Stimulated activated CD4-positive, alpha-beta T cell treated with anti-CD3 and anti-CD28 coated beads, Interleukin-12 subunit alpha, Interleukin-12 subunit beta, amount 100 ng/mL, for 48 hours (primary cell): ENCODE measurements around the gene THSD4.

Experiments
- DNase-seq, 3 donors: peaks; one replicate each; pipeline ENCODE4 v3.0.0-alpha.2; 2020; ENCODE audit warnings: low read depth in 2 of 3, low spot score in 1 of 3

THSD4 gene

DNA sequence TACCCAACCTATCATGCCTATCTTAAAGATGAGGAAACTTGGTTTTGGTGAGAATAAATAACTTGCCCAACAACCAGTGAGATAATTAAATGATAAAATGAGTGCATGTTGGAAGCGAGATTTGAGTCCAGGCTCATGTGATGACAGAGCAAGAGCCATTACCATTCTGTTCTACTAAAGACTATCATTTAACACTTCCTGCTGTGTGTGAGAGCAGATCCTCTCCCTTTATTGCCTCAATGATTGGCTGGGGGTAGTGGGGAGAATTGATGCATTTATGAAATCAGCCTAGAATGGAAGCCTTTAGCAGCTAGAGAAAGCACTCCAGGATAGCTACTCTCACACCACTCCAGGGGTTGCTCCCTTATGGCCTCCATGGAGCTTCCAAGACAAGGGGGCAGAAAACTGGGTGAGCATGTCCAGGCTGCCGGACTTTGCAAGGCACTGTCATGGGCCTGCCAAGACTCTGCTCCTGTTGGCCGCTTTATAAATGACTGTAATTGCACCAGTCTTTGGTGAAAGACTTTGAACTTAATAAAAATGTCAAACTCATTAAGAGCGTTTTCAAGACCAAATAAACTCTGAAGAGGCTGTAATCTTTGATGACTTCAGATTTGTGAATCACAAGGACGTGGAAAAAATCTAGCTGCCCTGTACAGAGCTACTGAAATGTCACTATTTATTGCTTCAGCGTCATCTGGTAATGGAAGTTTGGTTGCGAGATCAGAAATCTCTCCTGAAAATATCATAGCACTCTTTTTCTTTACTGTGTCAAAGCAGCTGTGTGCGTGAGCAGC, 486.0 kb downstream of the THSD4 start:
- DNase-seq = no peak

DNA sequence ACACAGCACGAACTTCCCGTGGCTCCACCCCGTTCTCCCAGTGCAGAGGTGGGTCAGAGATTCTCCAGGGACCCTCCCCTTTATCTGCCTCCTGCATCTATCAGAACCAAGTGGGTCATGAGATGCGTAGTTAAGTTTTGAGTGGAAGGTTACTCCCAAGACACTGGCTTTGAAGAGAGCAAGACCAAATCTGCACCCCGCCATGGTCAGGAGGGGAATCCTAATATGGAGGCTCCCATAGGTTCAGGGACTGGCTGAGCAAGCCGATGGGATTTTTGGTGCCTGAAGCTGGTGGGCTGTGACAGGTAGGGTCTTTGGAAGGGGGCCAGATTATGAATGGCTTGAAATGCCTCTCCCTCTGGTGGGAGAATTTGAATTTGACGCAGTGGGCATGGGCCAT, 488.1 kb downstream of the THSD4 start:
- no peak for DNase-seq

DNA sequence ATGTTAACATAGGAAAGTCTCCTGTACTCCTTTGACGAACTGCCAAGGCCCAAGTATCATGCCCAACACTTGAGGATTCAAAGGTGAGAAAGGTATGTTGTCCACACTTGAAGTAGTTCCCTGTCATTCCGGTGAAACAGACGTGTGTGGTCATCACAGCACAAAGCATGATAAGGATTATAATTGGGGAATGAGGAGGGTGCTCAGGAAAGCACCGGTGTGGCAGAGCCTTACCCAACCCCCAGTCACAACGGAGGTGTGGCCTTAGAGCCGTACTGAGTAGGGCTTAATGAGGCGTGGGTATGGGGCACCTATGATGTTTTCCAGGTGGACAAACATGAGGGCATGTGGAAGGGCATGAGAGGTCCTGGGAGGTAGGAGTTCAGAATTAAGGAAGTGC, 492.1 kb downstream of the THSD4 start:
- DNase-seq = no peak

DNA sequence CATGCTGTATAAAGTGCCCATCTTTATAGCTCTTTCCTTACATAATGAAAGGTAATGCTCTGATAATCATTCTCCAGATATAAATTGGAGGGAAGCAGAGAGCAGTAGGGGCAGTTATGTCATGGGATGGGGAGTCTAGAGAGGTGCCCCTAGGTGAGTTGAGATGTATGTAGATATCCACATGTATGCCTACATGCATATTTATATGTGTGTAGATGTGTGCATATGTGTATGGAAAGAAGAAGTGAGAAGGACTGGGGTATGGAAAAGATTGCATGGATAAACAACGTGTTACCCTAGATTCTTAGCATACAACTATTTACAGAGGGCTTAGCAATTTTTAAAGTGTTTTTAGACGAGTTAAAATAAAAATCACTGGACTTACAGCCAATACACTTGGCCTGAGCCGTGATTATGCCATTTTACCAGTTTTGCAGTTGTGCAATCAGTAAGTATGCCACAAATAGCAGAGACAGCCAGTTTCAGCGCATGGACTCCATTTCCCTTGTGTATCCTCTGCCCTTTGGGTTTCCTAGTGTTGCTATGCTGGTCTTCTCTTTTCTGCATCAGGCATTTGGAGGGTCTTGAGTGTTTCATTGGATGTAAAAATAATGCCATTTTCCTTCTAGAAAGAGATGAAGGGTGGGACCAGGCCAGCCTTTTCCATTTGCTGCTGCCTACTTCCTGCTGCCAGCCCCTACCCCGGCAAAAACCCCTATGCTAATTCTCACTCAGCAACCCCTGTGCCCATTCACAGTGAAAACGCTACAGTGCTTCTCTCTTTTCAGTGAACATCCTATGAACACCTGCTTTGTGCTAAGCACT, 495.7 kb downstream of the THSD4 start:
- DNase-seq = no peak

DNA sequence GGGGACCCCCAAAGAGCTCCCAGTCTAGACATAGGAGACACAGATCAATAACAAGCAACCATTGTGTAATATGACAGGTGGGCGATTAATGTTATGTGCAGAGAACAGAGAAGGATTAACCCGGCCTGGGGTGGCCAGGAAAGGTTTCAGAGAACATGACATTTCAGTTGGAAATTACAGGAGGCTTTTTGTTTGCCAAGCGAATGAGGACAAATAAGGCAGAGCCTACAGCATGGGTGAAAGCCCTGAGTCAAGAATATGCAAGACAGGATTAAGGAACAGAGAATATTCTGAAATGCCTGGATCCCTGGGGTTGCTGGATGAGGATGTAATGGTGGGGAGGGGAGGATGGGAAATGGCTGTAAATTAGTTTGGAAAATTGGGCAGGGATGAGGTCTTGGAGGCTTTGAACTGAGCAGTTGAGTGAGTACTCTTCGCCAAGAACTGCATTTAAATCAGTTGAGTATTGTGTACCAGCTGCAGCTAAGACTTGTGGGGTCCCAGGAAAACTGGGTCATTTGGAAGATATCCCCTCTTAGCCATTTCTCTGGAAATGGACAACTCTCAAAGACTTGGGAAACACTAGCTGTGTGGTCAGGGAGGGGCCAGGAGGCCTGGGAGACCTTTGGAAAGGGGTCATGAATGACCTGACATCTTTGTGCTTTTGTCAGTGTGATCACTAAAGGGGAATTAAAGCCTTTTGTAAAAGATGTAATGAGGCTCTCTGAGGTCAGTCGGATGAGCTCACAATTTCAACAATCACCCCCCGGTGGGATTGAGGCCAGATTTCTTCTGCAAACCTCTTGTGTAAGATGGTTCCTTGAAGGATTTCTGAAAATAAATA, 496.5 kb downstream of the THSD4 start:
- DNase-seq = no peak

DNA sequence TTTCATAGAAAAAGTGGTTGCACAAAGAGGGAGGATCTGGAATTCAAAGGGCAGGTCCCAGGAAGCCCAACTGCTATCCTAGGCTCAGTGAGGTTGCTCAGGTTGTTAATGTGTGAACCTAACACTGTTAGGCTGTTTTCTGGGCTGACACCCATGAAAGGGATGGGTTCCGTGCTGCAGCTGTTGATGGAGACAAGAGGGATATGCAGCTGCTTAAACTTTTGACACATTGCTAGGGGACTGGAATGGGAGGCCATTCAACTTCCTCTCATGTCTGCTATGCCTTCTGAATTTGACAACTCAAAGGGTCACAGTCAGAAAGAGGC, 497.1 kb downstream of the THSD4 start:
- DNase-seq = no peak

DNA sequence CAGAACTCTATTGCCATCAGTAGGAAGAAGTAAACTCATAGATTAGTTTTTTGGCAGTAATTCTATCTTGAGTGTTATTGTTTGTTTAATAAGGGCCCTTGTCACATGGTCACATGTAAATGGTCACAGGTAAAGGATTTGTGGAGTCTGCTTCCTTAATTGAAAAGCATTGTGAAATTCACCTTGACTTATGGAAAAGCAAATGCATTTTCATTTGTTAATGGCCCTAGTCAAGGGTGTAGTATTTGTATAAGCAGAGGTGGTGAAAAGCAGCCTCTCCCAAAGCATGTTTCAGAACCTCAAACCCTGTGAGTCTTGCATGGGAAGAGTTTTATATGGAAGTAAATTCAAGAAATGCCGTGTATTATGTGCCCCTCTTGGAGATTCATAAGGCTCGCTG, 497.6 kb downstream of the THSD4 start:
- DNase-seq = no peak

DNA sequence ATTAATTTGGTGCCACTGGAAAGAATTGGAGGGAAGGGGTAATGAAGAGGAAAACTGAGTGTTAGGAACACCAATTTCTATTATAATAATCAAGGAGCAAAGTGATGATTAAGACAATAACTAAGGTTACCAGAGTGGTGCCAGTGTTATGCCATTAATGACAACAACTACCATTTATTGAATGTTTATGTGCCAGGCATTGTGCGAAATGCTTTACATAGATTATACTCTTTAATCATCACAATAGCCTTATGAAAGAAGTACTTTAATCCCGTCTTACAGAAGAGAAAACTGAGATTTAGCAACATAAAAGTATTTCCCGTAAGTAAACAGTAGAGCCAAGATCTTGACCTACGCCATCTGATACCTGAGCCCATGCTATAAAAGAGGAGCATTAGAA, 507.8 kb downstream of the THSD4 start:
- no peak for DNase-seq

DNA sequence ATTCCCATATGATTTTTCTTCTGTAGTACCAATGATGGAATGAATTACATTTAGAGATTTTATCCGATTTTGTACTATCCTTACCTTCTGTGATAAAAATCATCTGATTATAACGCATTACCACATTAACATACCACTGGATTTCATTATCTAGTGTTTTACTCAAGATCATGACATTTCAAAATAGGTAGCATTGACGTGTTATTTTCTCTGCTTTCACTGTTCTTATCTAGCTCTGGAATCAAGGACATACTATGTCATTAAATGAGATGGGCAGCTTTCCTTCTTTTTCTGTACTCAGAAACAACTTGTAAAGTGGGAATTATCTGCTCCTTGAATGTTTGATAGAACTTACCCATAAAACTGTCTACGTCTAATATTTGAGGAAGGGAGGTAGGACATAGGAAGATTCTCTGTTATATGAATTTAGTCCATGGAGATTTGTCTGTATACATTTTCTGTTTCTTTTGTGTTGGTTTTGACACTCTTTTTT, 511.4 kb downstream of the THSD4 start:
- DNase-seq = no peak

DNA sequence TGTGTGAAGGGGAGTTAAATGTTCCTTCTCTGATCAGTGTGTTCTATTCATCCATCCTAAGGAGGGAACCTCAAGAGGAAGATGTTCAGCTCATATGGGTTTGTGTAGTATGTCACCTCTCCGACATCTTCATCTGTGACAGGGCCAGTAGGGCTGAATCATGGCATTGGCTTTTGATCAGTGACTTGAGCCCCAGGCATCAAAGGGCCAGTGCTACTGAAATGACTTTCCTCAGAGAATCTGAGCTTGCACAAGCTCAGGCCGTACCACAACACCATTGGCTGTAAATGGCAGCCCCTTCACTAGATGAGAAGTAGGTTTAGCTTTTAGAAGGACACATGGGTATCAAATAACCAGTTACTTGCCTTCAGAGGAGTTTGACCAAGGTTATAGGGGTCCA, 511.9 kb downstream of the THSD4 start:
- DNase-seq = no peak

DNA sequence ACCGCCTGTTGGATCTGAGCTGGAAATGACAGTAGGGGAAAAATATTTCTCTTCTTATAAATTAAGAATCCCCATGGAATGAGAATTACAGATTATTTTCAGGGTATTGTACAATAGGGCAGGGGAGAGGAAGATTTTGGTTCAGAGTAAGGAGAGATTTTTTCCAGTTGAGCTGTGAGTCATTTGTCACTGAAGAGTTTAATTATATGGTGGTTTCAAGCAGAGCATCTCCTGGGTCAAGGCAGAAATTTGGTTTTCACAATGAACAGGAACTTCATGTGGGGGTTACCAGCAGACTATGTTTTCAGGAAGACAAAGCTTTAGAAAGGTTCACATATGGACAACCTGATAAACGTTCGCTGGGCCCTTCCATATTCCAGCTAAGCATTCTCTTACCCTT, 512.3 kb downstream of the THSD4 start:
- no peak for DNase-seq

DNA sequence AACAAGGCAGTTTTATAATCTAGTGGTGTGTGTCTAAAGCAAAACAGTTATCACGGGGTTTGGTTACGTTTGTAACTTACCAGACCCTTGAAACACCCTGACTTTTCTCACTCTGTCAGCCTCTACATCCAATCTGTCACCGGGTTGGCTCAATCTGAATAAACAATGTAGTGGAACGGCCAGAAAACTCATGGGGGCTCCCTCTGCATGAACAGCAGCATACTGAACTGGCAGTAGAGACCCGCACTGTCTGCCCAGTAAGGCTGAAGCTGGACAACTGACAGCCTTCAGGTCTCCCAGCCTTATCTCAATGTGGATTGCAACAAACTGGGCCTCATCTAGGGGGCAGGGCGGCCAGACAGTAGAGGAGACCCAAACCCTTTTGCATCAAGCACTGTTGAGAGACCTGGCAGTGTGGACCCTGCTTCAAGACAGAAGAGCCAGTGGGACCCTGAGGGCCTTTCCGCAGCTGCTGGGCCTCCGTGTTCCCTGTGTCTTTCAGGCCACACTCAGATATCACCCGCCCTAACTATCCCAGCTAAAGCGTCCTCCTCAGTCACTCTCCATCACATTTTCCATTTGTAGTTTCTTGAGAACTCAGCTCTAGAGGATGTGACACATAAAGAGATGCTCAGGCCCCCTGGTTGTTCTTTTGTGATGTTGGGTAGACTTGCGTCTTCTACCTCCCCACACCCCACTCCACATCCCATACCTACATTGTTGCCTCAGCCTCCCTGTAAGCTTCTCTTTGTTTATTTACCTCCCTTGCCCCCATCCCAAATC, 513.9 kb downstream of the THSD4 start:
- no peak for DNase-seq

DNA sequence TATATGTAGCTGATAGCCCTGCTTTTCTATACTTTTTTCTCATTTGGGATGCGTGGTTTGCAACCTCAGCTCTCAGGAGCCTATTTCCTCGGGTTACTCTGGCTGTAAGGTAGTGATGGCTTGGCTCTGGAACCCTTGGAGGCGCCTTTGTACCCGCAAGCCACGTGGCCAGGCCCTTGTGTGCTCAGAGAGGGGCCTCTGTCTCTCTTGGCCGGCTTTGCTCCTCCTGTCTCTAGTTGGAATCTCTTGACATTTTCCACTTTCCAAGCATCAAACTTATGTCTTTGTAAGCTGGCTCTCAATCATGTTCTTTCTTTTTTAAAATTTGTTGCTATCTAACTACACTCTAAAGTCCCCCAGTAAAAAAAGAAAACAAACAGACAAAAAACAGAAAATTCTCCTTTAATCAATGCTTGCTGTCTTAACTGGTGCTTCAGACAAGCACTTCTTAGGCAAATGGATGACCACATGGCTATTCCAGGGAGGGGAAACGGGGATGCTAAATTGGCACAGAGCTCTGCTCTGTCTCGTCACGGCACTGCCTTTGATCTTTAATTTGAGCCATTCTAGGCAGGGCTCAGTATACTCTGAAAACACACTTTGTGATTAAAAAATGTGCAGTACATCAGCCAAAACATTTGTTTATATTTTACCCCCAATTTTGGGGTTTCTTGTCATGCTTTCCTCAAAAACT, 514.7 kb downstream of the THSD4 start:
- DNase-seq = no peak

DNA sequence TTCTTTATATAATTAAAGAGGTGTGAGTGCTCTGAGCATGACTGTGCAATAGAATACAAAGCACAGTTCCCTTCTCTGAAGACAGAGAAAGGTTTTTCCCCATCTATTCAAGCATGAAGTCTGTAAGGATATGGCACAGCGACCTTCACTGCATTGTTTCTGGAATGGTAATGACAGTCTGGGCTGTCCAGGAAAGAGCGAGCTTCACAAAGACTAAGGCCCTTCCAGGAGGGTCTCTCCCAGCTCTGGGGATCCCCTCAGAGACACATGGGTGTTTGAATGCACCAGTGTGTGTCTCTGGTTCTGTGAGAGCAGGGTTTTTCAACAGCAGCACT, 515.2 kb downstream of the THSD4 start:
- no peak for DNase-seq

DNA sequence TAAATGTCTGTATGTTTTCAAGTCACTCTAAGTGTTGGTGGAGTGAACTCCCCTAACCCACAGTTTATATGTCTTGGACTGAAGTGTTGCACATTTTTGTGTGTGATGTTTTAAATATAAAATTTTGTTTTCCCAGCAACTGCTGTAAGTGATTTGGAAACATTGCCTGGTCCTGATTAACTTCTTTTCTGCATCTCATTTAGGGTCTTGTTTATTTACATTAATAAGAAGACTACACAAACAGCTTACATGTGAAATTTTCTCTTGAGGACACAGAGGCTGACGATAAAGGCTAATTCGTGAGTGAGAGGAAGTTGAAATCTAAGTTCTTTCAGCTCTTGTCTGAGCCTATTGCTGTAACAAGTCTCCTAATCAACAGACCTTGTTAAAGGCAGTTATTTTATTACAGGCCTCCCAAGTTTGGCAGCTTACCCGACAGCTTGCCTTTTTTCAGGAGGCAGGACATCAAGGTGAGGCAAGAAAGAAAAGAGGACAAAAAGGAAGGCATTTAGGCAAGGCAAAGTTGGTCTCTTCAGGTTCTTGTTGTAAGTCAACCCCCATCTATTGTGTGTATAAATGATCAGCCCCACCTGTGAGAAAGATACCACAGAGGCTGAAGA, 517.4 kb downstream of the THSD4 start:
- DNase-seq = no peak

DNA sequence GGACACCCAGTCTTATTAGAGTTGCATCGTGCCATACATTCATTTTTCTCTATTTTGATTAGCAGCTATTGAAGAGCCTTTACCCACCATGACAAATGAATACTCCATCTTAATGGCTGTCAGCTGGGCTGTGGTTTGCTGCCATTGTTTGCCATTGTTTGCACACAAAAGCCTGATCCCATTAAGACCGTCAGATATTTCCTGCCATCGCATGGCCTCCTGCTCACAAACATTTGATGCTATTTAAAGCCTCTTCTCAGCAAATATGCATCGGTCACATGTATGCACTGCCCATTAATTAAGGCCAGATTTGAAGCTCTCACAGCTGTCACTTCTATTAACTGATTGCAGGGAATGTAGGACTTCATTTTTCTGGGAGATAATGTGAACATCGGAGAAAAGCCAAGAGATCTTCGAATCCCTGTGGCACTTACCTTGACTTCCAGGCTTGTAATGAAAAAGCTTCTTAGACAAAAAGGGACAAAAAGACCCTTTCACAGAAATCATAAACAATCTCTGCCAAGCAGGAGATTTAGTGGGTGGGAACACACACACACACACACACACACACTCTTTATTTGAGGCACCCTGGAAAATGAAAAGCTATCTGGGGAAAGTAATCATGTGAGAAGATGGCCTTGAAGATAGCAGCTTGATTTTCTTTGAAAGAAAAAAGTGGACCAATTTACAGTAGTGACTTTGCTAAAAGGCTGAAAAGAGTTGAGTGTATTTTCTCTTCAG, 519.7 kb downstream of the THSD4 start:
- DNase-seq = no peak

DNA sequence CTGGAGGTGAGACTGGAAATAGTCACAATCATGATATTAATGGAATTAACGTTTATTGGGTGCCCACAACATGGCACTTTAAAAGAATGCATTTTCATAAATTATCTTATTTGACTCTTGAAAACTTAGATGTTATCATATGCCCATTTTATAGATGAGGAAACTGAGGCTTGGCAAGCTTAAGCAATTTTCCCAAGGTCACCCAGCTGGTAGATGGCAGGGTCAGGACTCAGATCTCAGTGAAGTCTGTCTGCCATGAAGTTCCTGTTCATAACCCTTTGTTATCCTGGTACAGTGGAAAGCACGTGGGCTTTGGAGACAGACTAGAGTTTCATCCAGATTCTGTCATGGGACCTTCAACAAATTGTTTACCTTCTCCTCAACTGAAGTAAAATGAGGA, 520.5 kb downstream of the THSD4 start:
- no peak for DNase-seq

DNA sequence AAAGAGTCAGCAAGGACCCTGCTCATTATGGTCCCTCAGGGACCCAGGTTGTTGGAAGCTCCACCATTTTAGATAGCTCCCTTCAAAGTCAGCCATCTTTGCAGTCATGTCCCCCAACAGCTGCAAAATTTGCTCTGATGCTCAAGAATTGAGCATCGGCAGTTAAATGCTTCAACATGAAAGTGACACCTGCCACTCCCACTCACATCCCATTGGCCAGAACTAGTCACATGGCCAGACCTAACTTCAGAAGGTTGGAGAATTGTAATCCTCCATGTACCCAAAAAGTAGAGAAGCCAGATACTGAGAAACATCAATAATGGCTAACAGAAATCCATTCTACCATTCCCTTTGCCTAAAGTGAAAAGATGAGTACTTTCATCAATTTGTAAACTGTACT, 523.6 kb downstream of the THSD4 start:
- no peak for DNase-seq

DNA sequence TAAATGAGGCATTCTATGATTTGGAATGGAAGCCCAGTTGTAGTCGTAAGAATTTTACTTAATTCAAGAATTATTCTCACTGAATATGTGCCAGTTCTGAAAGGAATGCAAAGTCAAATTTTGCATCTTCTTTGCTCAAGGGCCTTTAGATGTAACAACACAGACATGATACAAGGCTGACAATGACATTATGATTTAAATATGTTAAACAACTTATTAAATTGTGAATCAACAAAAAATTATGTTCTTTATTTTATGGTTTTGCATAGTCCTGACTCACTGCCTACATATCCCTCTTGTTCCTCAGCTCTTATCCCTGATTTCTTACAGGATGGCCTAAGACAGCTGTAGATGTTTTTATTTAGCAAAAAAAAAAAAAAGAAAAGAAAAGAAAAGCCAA, 524.2 kb downstream of the THSD4 start:
- DNase-seq = no peak
